ENCODE results near the gene CPLX1. TPM values are rescaled to one million over a fixed set of nuclear protein-coding genes. Genes with fewer than 3 reads are reported as not detected.
A peak's percentile ranks its signal among the peaks of the same experiment; 100 is the strongest.
"Not testable (repeated sequence)": the region's sequence is repeated elsewhere in the genome, so short reads cannot be mapped to it uniquely, and the experiment has no call there.

The CPLX1 gene
- total RNA-seq, 2 experiments from 2014 or later: 0.28 to 0.50 TPM

GRCh38 chr4:766559-767283, 59.2 kb downstream of the CPLX1 start:
- H3K4me1 Mint-ChIP-seq: peaks cover 10% of the 10 kb centered on the region
- POLR2A ChIA-PET: interaction anchor here (0.9 kb wide), 1 partner anchor 80 kb away, joined by 3 read pairs; no protein-coding TSS in a partner anchor
- DNase-seq: no peak
- intact Hi-C loops (cut with DNase I, micrococcal nuclease): no loop called here
- peaks cover 70% of the 10 kb centered on the region for H3K36me3 Mint-ChIP-seq (ENCODE audit: low read depth)
- H3K9me3 Mint-ChIP-seq (ENCODE audit: low read depth): no peaks in the 10 kb centered on the region
- no peak overlapping the region for H3K4me3 Mint-ChIP-seq
- CTCF ChIA-PET: interaction anchor here (0.7 to 1.4 kb wide), 4 partner anchors 9 to 82 kb away, joined by 3 to 5 read pairs (median 4); no protein-coding TSS in a partner anchor
- ATAC-seq: no peak
- H3K27ac Mint-ChIP-seq: peak overlapping the region; percentile 25
- no peaks in the 10 kb centered on the region for H3K27me3 Mint-ChIP-seq

- no peak overlapping the region for H3K4me3 Mint-ChIP-seq
- peak overlapping the region; percentile 43 for H3K27ac Mint-ChIP-seq
- ChIA-PET CTCF (interaction anchor here (0.9 to 1.0 kb wide), 2 partner anchors 10 to 23 kb away, joined by 4 to 5 read pairs; no protein-coding TSS in a partner anchor), POLR2A (no interaction called here)
- H3K36me3 Mint-ChIP-seq (ENCODE audit: low read depth): peaks cover 72% of the 10 kb centered on the region
- DNase-seq: no peak
- peaks cover 11% of the 10 kb centered on the region for H3K4me1 Mint-ChIP-seq
- no peaks in the 10 kb centered on the region for H3K27me3 Mint-ChIP-seq
- intact Hi-C loops (cut with DNase I, micrococcal nuclease): no loop called here
- no peak for ATAC-seq
- no peaks in the 10 kb centered on the region for H3K9me3 Mint-ChIP-seq (ENCODE audit: low read depth)
These were observed 59.8 kb downstream of the CPLX1 start for GRCh38 chr4:766152-766515.

GRCh38 chr4:764405-765169, 61.3 kb downstream of the CPLX1 start:
- no peak overlapping the region for H3K27ac Mint-ChIP-seq
- peaks cover 14% of the 10 kb centered on the region for H3K4me1 Mint-ChIP-seq
- H3K9me3 Mint-ChIP-seq (ENCODE audit: low read depth): no peaks in the 10 kb centered on the region
- CTCF ChIA-PET: interaction anchor here (0.6 kb wide), 1 partner anchor 287 kb away, joined by 3 read pairs; no protein-coding TSS in a partner anchor
- peaks cover 71% of the 10 kb centered on the region for H3K36me3 Mint-ChIP-seq (ENCODE audit: low read depth)
- POLR2A ChIA-PET: no interaction called here
- intact Hi-C loops (cut with DNase I, micrococcal nuclease): no loop called here
- ATAC-seq (no peak), DNase-seq (no peak)
- no peak overlapping the region for H3K4me3 Mint-ChIP-seq
- no peaks in the 10 kb centered on the region for H3K27me3 Mint-ChIP-seq

- no peak overlapping the region for H3K4me3 Mint-ChIP-seq
- POLR2A ChIA-PET: no interaction called here
These were observed 62.0 kb downstream of the CPLX1 start for GRCh38 chr4:763922-764321.

GRCh38 chr4:763191-763810, 62.6 kb downstream of the CPLX1 start:
- no peak for ATAC-seq
- Mint-ChIP-seq H3K4me1 (peaks cover 12% of the 10 kb centered on the region), H3K27me3 (no peaks in the 10 kb centered on the region), H3K4me3 (no peak overlapping the region), H3K9me3 (ENCODE audit: low read depth) (no peaks in the 10 kb centered on the region), H3K27ac (peak overlapping the region; percentile 43), H3K36me3 (ENCODE audit: low read depth) (peaks cover 63% of the 10 kb centered on the region)
- ChIA-PET POLR2A (no interaction called here), CTCF (interaction anchor here (0.6 kb wide), 1 partner anchor 64 kb away, joined by 3 read pairs; no protein-coding TSS in a partner anchor)
- intact Hi-C loops (cut with DNase I, micrococcal nuclease): no loop called here
- DNase-seq: no peak

More at GRCh38 chr4:763922-764321, 62.0 kb downstream of the CPLX1 start:
- Mint-ChIP-seq H3K4me1 (peaks cover 12% of the 10 kb centered on the region), H3K27ac (no peak overlapping the region), H3K27me3 (no peaks in the 10 kb centered on the region), H3K36me3 (ENCODE audit: low read depth) (peaks cover 64% of the 10 kb centered on the region), H3K9me3 (ENCODE audit: low read depth) (no peaks in the 10 kb centered on the region)
- DNase-seq (no peak), ATAC-seq (no peak)
- CTCF ChIA-PET: interaction anchor here (0.6 kb wide), 1 partner anchor 64 kb away, joined by 3 read pairs; no protein-coding TSS in a partner anchor
- intact Hi-C loops (cut with DNase I, micrococcal nuclease): no loop called here

GRCh38 chr4:762211-763190, 63.4 kb downstream of the CPLX1 start:
- CTCF ChIA-PET: no interaction called here
- H3K4me3 Mint-ChIP-seq: no peak overlapping the region
- H3K36me3 Mint-ChIP-seq (ENCODE audit: low read depth): peaks cover 60% of the 10 kb centered on the region
- POLR2A ChIA-PET: no interaction called here
- ATAC-seq: peak; percentile 31
- H3K27me3 Mint-ChIP-seq: no peaks in the 10 kb centered on the region
- DNase-seq: no peak
- no peaks in the 10 kb centered on the region for H3K9me3 Mint-ChIP-seq (ENCODE audit: low read depth)
- intact Hi-C loops (cut with DNase I, micrococcal nuclease): no loop called here
- peak overlapping the region; percentile 17 for H3K27ac Mint-ChIP-seq
- peaks cover 12% of the 10 kb centered on the region for H3K4me1 Mint-ChIP-seq

- no peak for DNase-seq
- Mint-ChIP-seq H3K4me1 (peaks cover 12% of the 10 kb centered on the region), H3K27ac (peak overlapping the region; percentile 6), H3K4me3 (no peak overlapping the region), H3K27me3 (no peaks in the 10 kb centered on the region), H3K9me3 (ENCODE audit: low read depth) (no peaks in the 10 kb centered on the region), H3K36me3 (ENCODE audit: low read depth) (peaks cover 54% of the 10 kb centered on the region)
- ATAC-seq: no peak
- ChIA-PET CTCF (no interaction called here), POLR2A (no interaction called here)
- intact Hi-C loops (cut with DNase I, micrococcal nuclease): no loop called here
These were observed 64.2 kb downstream of the CPLX1 start for GRCh38 chr4:761739-762138.

GRCh38 chr4:761086-761485, 64.8 kb downstream of the CPLX1 start:
- no peak for DNase-seq
- Mint-ChIP-seq H3K36me3 (ENCODE audit: low read depth) (peaks cover 49% of the 10 kb centered on the region), H3K27me3 (no peaks in the 10 kb centered on the region), H3K4me1 (peaks cover 12% of the 10 kb centered on the region), H3K9me3 (ENCODE audit: low read depth) (no peaks in the 10 kb centered on the region), H3K27ac (no peak overlapping the region), H3K4me3 (no peak overlapping the region)
- no peak for ATAC-seq
- ChIA-PET CTCF (no interaction called here), POLR2A (no interaction called here)
- intact Hi-C loops (cut with DNase I, micrococcal nuclease): no loop called here

GRCh38 chr4:760616-761015, 65.3 kb downstream of the CPLX1 start:
- H3K4me3 Mint-ChIP-seq: no peak overlapping the region
- peaks cover 12% of the 10 kb centered on the region for H3K4me1 Mint-ChIP-seq
- no peaks in the 10 kb centered on the region for H3K27me3 Mint-ChIP-seq
- ATAC-seq (no peak), DNase-seq (no peak)
- intact Hi-C loops (cut with DNase I, micrococcal nuclease): no loop called here
- ChIA-PET CTCF (no interaction called here), POLR2A (no interaction called here)
- peaks cover 46% of the 10 kb centered on the region for H3K36me3 Mint-ChIP-seq (ENCODE audit: low read depth)
- H3K27ac Mint-ChIP-seq: no peak overlapping the region
- no peaks in the 10 kb centered on the region for H3K9me3 Mint-ChIP-seq (ENCODE audit: low read depth)

- Mint-ChIP-seq H3K4me1 (peaks cover 10% of the 10 kb centered on the region), H3K36me3 (ENCODE audit: low read depth) (peaks cover 41% of the 10 kb centered on the region)
- ATAC-seq; H3K9me3 Mint-ChIP-seq (ENCODE audit: low read depth); H3K27me3 Mint-ChIP-seq; POLR2A ChIA-PET; CTCF ChIA-PET; intact Hi-C loops (cut with DNase I, micrococcal nuclease); H3K27ac Mint-ChIP-seq; DNase-seq; H3K4me3 Mint-ChIP-seq: not testable (repeated sequence)
These were observed 66.1 kb downstream of the CPLX1 start for GRCh38 chr4:759810-760209.

GRCh38 chr4:757111-757510, 68.8 kb downstream of the CPLX1 start:
- Mint-ChIP-seq H3K27me3 (no peaks in the 10 kb centered on the region), H3K27ac (no peak overlapping the region), H3K36me3 (ENCODE audit: low read depth) (peaks cover 25% of the 10 kb centered on the region), H3K9me3 (ENCODE audit: low read depth) (no peaks in the 10 kb centered on the region), H3K4me3 (no peak overlapping the region), H3K4me1 (peaks cover 7% of the 10 kb centered on the region)
- intact Hi-C loops (cut with DNase I, micrococcal nuclease): no loop called here
- ATAC-seq (no peak), DNase-seq (no peak)
- ChIA-PET POLR2A (no interaction called here), CTCF (interaction anchor here (0.7 to 2.0 kb wide), 2 partner anchors 15 to 94 kb away, joined by 3 to 6 read pairs; no protein-coding TSS in a partner anchor)
